GM18508 (cell line): ENCODE data around the gene GALNT9.
"Not testable (repeated sequence)": the region's sequence is repeated elsewhere in the genome, so short reads cannot be mapped to it uniquely, and the experiment has no call there.

ENCODE experiments used
- ATAC-seq: cut with Tn5 transposase; IDR thresholded peaks from one replicate; pipeline ENCODE4 v1.9.1; 2021; ENCODE audit warnings: moderate number of reproducible peaks; ENCODE audit not compliant: insufficient read depth, unreplicated experiment

The GALNT9 gene

GRCh38 chr12:132359551-132359950, 30.2 kb upstream of the GALNT9 start:
- no peak for ATAC-seq

DNA sequence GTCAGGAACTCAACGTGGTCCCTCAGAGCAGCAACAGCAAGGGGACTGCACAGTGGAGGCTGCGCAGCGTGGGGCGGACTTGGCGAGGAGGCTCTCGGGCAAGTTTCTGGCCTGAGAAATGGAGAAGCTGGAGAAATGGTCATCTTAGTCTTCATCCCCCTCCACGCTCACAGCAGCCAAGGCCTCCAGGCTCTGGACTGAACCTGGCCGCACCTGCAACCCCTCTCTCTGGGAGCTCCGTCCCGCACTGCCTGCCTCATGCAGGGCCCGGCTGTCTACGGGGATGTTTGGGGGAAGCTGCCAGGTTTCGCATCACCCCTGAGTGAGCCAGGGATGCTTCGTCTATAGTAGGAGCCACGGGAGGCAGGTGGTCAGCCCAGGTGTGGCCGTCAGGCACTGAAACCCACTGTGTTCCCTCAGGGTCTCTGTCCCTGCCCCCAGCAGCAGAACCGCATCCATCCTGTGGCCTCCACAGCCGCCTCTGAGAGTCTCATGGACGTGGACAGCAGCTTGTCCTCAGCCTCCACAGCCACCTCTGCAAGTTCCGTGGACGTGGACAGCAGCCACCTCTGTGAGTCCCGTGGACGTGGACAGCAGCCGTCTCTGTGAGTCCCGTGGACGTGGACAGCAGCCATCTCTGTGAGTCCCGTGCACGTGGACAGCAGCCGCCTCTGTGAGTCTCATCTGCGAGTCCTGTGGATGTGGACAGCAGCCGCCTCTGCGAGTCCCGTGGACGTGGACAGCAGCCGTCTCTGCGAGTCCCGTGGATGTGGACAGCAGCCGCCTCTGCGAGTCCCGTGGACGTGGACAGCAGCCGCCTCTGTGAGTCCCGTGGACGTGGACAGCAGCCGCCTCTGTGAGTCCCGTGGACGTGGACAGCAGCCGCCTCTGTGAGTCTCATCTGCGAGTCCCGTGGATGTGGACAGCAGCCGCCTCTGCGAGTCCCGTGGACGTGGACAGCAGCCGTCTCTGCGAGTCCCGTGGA, 29.1 kb upstream of the GALNT9 start:
- ATAC-seq, result not testable (repeated sequence)

DNA sequence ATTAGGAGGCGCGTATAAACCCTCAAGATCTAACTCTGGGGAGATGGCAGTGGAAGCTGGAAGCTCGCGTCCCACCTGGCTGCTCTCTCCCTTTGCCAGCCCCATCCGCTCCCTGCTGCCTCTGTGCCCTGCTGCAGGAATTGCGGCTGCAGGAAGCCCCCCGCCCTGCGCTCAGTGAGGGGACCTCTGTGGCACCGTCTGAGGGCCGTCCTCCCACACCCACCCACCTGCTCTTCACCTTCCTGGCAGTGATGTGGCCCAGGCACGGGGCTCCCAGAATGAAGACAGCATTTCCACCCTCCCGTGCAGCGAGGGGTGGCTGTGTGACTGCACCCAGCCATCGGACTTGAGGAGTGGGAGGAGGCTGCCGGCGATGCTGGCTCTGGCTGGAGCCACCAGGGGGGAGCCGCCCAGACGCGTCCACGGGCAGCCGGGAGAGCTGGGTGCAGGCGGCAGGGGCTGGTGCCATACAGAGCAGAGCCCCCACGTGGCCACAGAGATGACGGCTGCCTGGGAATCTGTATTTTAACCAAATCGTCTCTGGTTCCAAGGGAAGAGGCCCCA, 28.3 kb upstream of the GALNT9 start:
- no peak for ATAC-seq

- no peak for ATAC-seq
These were observed 27.6 kb upstream of the GALNT9 start for GRCh38 chr12:132356691-132357622.

GRCh38 chr12:132355742-132356681, 26.6 kb upstream of the GALNT9 start:
- no peak for ATAC-seq

- ATAC-seq, result no peak
These were observed 25.7 kb upstream of the GALNT9 start for GRCh38 chr12:132354982-132355680.

DNA sequence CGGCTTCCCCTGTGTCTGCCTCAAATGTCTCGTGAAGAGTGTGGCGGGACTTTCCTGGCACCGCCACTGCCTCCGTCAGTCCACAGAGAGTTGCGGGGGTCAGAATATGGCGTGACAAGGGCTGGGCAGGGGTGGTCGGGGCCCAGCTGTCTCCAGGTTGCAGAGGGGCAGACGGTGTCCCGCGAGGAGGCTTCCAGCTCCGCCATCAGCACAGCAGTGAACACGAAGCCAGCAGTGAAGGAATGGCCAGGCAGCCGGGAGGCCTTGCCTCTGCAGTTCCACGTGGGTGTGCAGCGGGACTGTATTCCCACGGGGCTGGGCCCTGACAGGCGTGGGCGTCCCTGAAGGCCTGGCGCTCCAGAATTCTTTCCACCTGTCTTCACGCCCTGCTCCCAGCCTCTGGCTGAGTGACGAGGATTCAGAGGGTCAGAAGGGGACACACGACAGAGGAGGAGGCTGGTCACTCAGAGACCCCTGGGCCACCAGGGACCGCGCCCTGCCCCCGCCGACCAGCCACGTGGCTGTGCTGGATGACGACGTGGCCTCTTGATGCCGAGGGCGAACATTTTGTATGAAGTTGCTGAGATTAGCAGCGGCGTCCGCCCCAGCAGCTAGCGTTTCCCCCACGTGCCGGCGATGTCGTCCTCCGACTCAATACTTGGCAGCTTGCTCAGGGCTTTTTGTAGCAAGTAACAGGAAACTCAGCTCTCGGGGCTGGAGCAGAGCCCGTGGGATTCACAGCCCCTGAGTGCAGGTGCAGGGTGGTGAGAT, 25.0 kb upstream of the GALNT9 start:
- ATAC-seq, result no peak

DNA sequence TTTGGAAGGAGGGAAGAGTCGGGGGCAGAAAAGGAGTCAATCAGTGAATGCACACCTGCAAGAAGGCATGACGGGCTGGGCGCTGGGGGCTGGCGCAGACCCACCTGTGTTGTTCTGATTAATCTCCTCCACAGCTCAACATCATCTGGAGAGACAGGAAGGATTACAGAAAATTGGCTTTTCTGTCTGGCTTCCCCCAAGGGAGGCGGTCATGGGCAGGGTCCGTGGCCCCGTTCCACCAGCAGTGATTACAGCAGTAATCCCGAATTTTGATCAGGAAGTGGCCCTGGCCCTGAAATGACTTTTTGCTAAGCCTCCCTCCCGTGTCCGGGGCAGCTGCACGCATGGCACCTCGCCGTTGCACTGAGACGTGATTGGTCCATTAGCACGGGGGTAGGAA, 24.4 kb upstream of the GALNT9 start:
- no peak for ATAC-seq

GRCh38 chr12:132352896-132353800, 23.8 kb upstream of the GALNT9 start:
- no peak for ATAC-seq

- no peak for ATAC-seq
These were observed 22.5 kb upstream of the GALNT9 start for GRCh38 chr12:132351751-132352495.

GRCh38 chr12:132349501-132350131, 20.2 kb upstream of the GALNT9 start:
- ATAC-seq, result no peak

DNA sequence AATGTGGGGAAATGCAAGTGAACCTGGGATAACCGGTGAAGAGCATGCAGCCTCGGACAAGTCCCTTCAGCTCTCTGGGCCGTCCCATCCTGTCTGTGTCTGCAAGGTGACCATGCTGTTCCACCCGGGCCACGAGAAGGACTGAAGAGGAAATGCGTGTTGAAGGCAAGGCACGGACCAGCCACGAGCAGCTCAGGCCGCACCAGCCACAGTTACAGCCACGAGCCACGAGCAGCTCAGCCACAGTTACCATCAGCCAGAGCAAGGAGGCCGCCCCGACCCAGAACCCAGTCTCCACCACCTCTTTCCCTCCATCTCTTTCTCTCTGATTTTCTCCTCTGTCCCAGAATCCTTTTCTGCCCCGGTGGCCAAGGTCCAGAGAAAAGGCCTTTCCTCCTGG, 18.8 kb upstream of the GALNT9 start:
- no peak for ATAC-seq

- no peak for ATAC-seq
These were observed 17.9 kb upstream of the GALNT9 start for GRCh38 chr12:132347176-132347855.

- no peak for ATAC-seq
These were observed 17.2 kb upstream of the GALNT9 start for GRCh38 chr12:132346471-132347175.
